ENCODE results near the gene RNU5B-1. TPM values are rescaled to one million over a fixed set of nuclear protein-coding genes. Genes with fewer than 3 reads are reported as not detected.

RNU5B-1 gene
- total RNA-seq, 2 donors from 2014 or later, result 26.1 TPM; not detected in 1

DNA sequence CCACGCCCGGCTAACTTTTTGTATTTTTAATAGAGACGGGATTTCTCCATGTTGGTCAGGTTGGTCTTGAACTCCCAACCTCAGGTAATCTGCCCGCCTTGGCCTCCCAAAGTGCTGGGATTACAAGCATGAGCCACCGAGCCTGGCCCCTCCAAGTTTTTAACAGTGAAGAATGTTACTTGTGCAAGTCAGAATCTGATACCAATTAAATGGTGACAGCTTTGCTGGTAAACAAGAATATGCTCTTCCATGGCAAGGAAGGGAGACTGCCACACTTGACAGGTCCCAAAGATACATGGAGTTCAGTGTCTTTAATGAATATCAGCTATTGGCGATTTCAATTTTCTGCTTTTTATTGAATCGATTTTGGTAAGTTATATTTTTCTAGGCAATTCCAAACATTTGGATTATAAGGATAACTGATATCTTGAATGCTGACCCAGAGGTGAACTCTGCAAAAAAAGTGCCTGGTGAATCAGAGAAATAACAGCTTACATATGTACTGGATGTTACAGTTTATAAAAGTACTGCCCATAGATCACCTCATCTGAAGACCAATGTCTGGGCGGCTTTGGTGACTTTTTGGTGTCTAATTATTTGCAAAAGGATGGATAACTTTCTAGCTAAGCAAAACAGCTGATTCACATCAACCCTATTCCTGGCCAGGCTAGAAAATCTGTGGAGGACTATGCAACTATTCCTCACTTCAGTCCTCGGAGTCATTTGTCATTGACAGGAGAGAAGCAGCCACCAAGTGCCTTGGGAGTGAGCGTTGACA is 19.0 kb upstream of the RNU5B-1 start:
- TF ChIP-seq, protein P1, sequence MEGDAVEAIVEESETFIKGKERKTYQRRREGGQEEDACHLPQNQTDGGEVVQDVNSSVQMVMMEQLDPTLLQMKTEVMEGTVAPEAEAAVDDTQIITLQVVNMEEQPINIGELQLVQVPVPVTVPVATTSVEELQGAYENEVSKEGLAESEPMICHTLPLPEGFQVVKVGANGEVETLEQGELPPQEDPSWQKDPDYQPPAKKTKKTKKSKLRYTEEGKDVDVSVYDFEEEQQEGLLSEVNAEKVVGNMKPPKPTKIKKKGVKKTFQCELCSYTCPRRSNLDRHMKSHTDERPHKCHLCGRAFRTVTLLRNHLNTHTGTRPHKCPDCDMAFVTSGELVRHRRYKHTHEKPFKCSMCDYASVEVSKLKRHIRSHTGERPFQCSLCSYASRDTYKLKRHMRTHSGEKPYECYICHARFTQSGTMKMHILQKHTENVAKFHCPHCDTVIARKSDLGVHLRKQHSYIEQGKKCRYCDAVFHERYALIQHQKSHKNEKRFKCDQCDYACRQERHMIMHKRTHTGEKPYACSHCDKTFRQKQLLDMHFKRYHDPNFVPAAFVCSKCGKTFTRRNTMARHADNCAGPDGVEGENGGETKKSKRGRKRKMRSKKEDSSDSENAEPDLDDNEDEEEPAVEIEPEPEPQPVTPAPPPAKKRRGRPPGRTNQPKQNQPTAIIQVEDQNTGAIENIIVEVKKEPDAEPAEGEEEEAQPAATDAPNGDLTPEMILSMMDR (IDR thresholded peaks at IDR 0.05), result no peak
- Histone ChIP-seq H3K4me1 (peaks cover 3% of the 10 kb centered on the region), H3K36me3 (no peaks in the 10 kb centered on the region), H3K27ac (peak overlapping the region; percentile 86), H3K27me3 (no peaks in the 10 kb centered on the region), H3K9me3 (no peaks in the 10 kb centered on the region), H3K4me3 (peak overlapping the region; percentile 77), H3K9ac (ENCODE audit: low read depth in 2 of 2, low read length in 2 of 2) (peak overlapping the region; percentile 95 to 98)
- no peak for DNase-seq
- intact Hi-C loops (cut with DNase I), result no loop called here

GRCh38 chr15:65286069-65286703 is 18.3 kb upstream of the RNU5B-1 start:
- TF ChIP-seq, protein P1 (IDR thresholded peaks at IDR 0.05), result no peak
- intact Hi-C loops (cut with DNase I), result no loop called here
- DNase-seq, result peak; percentile 61
- Histone ChIP-seq H3K27me3 (no peaks in the 10 kb centered on the region), H3K9me3 (no peaks in the 10 kb centered on the region), H3K36me3 (no peaks in the 10 kb centered on the region), H3K27ac (peak overlapping the region; percentile 86), H3K4me3 (peak overlapping the region; percentile 77), H3K4me1 (peaks cover 3% of the 10 kb centered on the region), H3K9ac (ENCODE audit: low read depth in 2 of 2, low read length in 2 of 2) (peak overlapping the region; percentile 95 to 98)

GRCh38 chr15:65286704-65287519 is 17.6 kb upstream of the RNU5B-1 start, which contains the start of gene PARP16:
Gene PARP16, minus strand, starts transcription at chr15:65286883. Its CDS starts 457 bp downstream, at chr15:65286426.
- Histone ChIP-seq H3K36me3 (no peaks in the 10 kb centered on the region), H3K4me3 (peak within 1 kb of the TSS; percentile 77), H3K9me3 (no peaks in the 10 kb centered on the region), H3K27ac (peak within 1 kb of the TSS; percentile 86), H3K4me1 (peaks cover 3% of the 10 kb centered on the region), H3K9ac (ENCODE audit: low read depth in 2 of 2, low read length in 2 of 2) (peak within 1 kb of the TSS; percentile 95 to 98), H3K27me3 (no peaks in the 10 kb centered on the region)
- intact Hi-C loops (cut with DNase I), result no loop called here
- TF ChIP-seq, protein P1 (IDR thresholded peaks at IDR 0.05), result peak; percentile 50
- peak; percentile 93 for DNase-seq

- Histone ChIP-seq H3K27ac (peak overlapping the region; percentile 86), H3K27me3 (no peaks in the 10 kb centered on the region), H3K4me3 (no peak overlapping the region), H3K4me1 (peaks cover 3% of the 10 kb centered on the region), H3K9ac (ENCODE audit: low read depth in 2 of 2, low read length in 2 of 2) (peak overlapping the region in 1 of 2 donors; percentile 86), H3K9me3 (no peaks in the 10 kb centered on the region), H3K36me3 (no peaks in the 10 kb centered on the region)
- intact Hi-C loops (cut with DNase I), result no loop called here
- DNase-seq, result no peak
- TF ChIP-seq, protein P1 (IDR thresholded peaks at IDR 0.05), result no peak
Observed at GRCh38 chr15:65287520-65287855, 17.0 kb upstream of the RNU5B-1 start.

DNA sequence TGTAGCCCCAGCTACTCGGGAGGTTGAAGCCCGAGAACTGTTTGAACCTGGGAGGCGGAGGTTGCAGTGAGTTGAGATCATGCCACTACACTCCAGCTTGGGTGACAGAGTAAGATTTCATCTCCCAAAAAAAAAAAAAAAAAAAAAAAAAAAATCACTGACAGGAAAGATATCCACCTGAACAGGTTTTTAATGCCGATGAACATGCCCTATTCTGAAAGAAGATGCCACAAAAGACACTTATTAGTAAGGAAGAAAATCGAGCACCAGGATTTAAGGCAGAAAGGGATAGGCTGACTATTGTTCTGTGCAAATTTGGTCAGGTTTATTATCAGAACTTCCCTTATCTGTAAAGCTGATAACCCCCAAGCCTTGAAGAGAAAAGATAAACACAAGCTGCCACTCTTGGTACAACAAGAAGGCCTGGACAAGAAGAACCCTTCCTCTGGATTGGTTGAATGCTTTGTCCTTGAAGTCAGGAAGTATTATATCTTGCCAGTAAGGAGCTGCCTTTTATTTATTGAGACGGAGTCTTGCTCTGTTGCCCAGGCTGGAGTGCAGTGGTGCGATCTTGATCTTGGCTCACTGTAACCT is 15.1 kb upstream of the RNU5B-1 start:
- Histone ChIP-seq H3K9ac (ENCODE audit: low read depth in 2 of 2, low read length in 2 of 2) (no peak overlapping the region), H3K27me3 (no peaks in the 10 kb centered on the region), H3K4me3 (no peak overlapping the region), H3K27ac (no peak overlapping the region), H3K4me1 (peaks cover 3% of the 10 kb centered on the region), H3K36me3 (no peaks in the 10 kb centered on the region), H3K9me3 (no peaks in the 10 kb centered on the region)
- DNase-seq, result no peak
- TF ChIP-seq, protein P1 (IDR thresholded peaks at IDR 0.05), result no peak
- intact Hi-C loops (cut with DNase I), result no loop called here
